ENCODE measurements around the gene NKAIN4.

DNA sequence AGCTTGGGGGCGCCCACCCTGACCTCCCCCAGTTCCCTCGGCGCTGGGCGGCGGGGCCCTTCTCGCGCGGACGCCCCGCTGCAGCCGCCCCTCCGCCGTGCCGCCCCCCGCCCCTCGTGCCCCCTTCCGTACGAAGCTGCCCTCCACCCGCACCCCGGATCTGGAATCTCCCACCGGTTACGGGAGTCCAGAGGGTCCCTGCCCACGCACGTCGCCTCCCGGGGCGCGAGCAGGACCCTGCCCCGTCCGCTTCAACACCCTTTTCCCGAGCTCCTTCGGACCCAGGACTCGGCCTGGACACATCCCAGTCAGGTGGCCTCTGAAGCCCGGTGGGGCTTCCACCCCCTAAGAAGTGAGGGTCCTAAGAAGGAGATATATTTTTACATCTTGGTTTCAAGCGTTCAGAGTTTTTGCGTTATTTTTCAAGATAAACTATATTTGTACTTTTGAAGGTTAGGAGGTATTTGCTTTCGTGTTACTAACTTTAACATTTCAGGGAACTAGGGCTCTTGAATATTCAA, 18.9 kb upstream of the NKAIN4 start:
- TF ChIP-seq, protein P1, sequence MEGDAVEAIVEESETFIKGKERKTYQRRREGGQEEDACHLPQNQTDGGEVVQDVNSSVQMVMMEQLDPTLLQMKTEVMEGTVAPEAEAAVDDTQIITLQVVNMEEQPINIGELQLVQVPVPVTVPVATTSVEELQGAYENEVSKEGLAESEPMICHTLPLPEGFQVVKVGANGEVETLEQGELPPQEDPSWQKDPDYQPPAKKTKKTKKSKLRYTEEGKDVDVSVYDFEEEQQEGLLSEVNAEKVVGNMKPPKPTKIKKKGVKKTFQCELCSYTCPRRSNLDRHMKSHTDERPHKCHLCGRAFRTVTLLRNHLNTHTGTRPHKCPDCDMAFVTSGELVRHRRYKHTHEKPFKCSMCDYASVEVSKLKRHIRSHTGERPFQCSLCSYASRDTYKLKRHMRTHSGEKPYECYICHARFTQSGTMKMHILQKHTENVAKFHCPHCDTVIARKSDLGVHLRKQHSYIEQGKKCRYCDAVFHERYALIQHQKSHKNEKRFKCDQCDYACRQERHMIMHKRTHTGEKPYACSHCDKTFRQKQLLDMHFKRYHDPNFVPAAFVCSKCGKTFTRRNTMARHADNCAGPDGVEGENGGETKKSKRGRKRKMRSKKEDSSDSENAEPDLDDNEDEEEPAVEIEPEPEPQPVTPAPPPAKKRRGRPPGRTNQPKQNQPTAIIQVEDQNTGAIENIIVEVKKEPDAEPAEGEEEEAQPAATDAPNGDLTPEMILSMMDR (IDR thresholded peaks at IDR 0.05) = no peak
- no peak for TF ChIP-seq POLR2A (IDR thresholded peaks at IDR 0.05)
